GM12864 (cell line): ENCODE data around the gene BAG5.

Experiments used
- DNase-seq: peaks from one replicate; pipeline ENCODE4 v3.0.0-alpha.2; 2011; ENCODE audit warnings: low read depth
- H3K4me3 ChIP-seq: 2 replicates; pipeline ENCODE4 v1.5.1; 2011; ENCODE audit warnings: mild to moderate bottlenecking, low read depth, low read length, control low read depth
- TF ChIP-seq, protein P1 (sequence below): IDR thresholded peaks from 2 replicates; pipeline ENCODE4 v1.5.1; 2011; ENCODE audit warnings: low read depth, mild to moderate bottlenecking, moderate library complexity, low read length, control low read depth, inconsistent platforms; ENCODE audit errors: missing control alignments

Gene BAG5

DNA sequence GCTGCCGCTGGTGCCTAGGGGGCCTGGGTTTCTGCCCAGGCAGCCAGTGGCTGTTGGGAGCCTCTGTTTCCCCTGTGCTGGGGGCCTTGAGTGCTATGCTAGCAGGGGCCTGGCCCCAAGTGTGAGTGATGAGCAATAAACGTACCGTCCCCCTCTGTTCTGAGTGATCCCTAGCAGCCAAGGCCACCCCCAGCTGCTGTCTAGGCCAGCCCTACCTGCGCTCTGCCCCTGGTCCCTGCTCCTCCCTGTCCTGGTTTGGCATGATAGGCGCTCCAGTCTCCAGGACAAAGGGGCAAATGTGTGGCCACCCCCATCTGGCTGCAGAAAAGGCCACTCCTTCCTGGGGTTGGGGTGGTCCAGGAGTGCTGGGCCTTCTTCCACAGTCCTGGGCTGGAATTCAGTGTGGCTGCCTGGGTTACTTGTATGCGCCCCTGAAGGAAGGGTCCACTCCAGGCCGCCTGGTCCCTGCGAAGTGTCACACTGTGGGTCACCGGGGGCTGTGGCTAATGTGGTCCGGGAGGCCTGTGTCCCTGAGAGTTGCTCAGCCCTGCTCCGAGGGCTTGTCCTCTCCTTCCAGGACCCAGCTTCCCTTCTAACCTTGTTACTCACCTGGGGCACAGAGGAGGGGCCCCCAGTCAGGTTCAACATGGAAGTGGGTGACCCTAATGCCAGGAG is 26.4 kb downstream of the BAG5 start:
- TF ChIP-seq, protein P1, sequence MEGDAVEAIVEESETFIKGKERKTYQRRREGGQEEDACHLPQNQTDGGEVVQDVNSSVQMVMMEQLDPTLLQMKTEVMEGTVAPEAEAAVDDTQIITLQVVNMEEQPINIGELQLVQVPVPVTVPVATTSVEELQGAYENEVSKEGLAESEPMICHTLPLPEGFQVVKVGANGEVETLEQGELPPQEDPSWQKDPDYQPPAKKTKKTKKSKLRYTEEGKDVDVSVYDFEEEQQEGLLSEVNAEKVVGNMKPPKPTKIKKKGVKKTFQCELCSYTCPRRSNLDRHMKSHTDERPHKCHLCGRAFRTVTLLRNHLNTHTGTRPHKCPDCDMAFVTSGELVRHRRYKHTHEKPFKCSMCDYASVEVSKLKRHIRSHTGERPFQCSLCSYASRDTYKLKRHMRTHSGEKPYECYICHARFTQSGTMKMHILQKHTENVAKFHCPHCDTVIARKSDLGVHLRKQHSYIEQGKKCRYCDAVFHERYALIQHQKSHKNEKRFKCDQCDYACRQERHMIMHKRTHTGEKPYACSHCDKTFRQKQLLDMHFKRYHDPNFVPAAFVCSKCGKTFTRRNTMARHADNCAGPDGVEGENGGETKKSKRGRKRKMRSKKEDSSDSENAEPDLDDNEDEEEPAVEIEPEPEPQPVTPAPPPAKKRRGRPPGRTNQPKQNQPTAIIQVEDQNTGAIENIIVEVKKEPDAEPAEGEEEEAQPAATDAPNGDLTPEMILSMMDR, result no peak
- no peak overlapping the region for H3K4me3 ChIP-seq
- DNase-seq, result no peak

DNA sequence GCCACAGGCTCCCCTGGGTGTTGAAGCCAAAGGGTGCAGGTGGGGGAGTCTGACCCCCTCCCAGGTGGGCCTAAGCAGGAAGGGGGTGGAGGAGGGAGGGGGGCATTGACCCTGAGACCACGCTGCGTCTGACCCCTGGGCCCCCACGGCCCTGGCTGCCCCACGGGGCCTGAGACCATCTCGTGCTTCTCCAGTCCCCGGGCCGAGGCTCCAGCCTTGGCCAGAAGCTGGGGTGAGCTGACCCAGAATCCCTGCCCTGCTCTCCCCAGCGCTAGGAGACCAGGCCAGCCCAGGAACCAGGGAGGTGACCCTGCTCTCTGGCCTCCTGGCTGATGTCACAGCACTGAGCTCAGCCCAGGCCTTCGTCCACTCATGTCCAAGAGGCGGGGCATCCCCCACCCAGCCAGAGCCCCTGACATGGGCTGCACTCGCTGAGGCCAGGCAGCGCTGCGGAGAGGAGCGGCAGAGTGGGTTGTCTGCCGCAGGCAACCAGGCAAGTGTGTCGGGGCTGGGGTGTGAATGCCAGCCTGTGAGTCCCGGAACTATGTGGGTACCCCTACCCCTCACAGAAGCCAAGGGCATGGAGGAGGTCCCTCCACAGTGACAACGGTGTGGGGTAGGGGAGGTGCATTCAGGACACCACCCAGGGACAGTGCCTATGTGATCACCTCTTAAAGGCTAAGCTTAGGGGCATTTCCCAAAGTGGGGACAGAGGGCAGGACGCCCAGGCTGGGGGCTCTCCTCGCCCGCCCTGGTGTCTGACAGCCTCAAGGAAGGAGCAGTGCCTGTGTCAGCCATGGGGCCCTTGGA is 27.2 kb downstream of the BAG5 start:
- no peak for DNase-seq
- no peak overlapping the region for H3K4me3 ChIP-seq
- TF ChIP-seq, protein P1, result no peak

DNA sequence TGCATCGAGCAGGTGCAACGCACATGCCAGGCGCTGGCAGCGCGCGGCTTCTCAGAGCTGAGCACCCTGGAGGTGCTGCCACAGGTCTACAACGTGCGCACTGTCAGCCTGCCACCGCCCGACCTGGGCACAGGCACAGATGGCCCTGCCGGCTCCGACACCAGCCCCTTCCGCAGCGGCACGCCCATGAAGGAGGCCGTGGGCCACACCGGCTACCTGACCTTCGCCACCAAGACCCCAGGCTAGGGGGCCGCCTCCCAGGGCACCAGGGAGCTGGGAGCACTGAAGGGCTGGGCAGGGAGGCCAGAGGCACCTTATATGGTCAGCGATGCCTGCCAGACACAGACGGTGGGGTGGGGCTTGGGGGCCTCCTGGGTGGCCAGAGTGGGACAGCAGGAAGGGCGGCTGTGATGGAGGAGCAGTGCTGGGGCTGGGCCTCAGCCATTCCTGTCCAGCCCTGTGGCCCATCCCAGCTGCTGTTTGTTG is 27.8 kb downstream of the BAG5 start:
- H3K4me3 ChIP-seq, result no peak overlapping the region
- no peak for DNase-seq
- TF ChIP-seq, protein P1, result no peak

DNA sequence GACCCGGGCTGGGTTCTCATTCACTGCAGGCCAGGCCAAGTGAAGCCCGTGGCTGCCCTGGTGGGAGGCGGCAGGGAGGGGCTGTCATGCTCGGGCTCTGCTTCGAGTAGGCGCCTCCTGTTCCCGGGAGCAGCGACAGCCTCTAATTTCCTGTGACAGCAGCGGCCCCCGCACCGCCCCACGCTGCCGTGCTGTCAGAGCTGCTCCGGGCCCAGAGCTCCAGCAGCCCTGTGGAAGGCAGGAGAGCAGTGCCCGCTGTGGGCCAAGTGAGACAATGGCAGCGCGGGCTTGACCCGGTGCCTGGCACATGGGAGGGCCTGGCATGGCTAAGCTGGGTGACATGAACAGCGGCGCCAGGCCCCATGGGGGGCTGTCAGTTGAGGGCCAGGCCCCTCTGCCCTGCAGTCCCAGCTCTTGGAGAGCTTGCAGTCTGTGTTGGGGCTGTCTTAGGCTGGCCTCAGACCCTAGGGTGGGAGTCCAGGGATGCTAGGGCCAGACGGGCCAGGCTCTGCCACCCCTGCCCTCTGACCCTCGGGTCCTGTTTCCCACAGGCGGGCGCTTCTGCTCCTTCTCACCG is 28.4 kb downstream of the BAG5 start:
- DNase-seq, result no peak
- H3K4me3 ChIP-seq, result no peak overlapping the region
- TF ChIP-seq, protein P1, result no peak

DNA sequence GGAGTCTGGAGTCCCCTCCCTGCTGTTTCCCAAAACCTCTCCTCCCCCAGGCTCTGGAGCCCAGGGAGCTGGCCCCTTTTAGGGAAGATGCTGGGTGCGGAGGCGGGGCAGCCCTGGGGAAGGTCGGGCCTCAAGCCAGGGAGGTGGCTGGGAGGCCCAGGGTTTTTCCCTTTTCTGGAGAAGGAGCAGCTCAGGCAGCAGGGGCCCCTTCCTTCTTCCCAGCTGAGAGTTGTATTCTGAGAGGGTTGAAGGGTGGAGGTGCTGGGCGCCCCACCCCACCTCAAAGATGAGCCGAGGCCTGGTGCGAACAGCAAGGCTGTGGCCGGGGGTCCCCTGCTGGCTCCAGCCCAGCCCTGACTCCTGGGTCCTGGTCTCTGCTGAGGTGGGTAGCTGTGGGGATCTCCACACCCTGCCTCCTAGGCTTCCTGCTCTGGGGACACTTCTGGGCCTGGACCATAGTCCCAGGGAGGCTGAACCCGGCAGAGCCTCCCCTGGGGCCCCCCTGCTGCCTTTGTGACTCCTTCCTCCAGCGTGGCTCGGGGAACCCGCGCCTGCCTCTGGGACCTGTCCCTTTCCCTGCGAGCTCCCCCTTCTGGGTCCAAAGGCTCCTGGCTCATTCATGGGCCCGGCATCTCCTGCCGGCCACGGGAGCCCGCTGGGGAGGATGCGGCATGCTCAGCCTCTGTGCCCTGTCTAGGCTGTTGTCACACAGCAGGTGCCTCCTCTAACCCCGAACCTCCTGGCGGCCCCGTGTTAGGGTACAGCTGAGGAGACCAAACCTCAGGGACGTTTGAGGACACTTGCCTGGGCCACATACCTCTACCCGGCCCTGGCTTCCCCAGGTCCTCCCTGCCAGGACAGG is 29.1 kb downstream of the BAG5 start:
- no peak overlapping the region for H3K4me3 ChIP-seq
- TF ChIP-seq, protein P1, result no peak
- no peak for DNase-seq
